Esophagus (tissue), 2 donors: ENCODE data around the gene MEG3. TPM values are rescaled to one million over a fixed set of nuclear protein-coding genes. Genes with fewer than 3 reads are reported as not detected.

ENCODE experiments used
- H3K27ac ChIP-seq, 2 donors: one replicate each; pipeline ENCODE4 v1.5.1; 2013; ENCODE audit warnings: low read depth in 2 of 2, mild to moderate bottlenecking in 2 of 2, inconsistent platforms in 1 of 2, low read length in 1 of 2, moderate library complexity in 1 of 2
- H3K27me3 ChIP-seq, 2 donors: one replicate each; pipeline ENCODE4 v1.6.1; 2013; ENCODE audit warnings: low read length in 2 of 2, control low read depth in 1 of 2, mild to moderate bottlenecking in 1 of 2; ENCODE audit not compliant: insufficient read depth in 2 of 2, control insufficient read depth in 1 of 2
- H3K36me3 ChIP-seq, 2 donors: one replicate each; pipeline ENCODE4 v1.6.1; 2013; ENCODE audit warnings: low read length in 1 of 2; ENCODE audit not compliant: control insufficient read depth in 2 of 2, insufficient read depth in 2 of 2
- H3K4me1 ChIP-seq, 2 donors: one replicate each; pipeline ENCODE4 v1.6.1; 2013; ENCODE audit warnings: low read length in 1 of 2; ENCODE audit not compliant: control insufficient read depth in 2 of 2, insufficient read depth in 2 of 2
- H3K4me3 ChIP-seq, 2 donors: one replicate each; pipeline ENCODE4 v1.5.1; 2013; ENCODE audit warnings: low read length in 2 of 2, mild to moderate bottlenecking in 2 of 2, low read depth in 1 of 2, moderate library complexity in 1 of 2
- H3K9me3 ChIP-seq, 2 donors: one replicate each; pipeline ENCODE4 v1.6.1; 2013; ENCODE audit warnings: mild to moderate bottlenecking in 2 of 2, low read depth in 1 of 2, low read length in 1 of 2, moderate library complexity in 1 of 2; ENCODE audit not compliant: control insufficient read depth in 2 of 2, insufficient read depth in 1 of 2
- WGBS, 2 donors: extraction: QIAGEN DNeasy Blood & Tissue Kit; methylation state at CpG; one replicate each; pipeline ENCODE4 v1.1.7; 2013; 5-methylcytosine and 5-hydroxymethylcytosine counted together
- polyA plus RNA-seq, 2 donors: library from polyadenylated mRNA; stranded (reverse); fragments of 200-250 nt; gene quantifications; one replicate each; pipeline ENCODE4 v1.2.3, GENCODE V29; 2013
- donor health status: healthy with polysubstance abuse.
- donor health status: Bipolar disorder and iron deficiency.

Gene MEG3
- polyA plus RNA-seq, 2 donors: 9.7 to 13.9 TPM

DNA sequence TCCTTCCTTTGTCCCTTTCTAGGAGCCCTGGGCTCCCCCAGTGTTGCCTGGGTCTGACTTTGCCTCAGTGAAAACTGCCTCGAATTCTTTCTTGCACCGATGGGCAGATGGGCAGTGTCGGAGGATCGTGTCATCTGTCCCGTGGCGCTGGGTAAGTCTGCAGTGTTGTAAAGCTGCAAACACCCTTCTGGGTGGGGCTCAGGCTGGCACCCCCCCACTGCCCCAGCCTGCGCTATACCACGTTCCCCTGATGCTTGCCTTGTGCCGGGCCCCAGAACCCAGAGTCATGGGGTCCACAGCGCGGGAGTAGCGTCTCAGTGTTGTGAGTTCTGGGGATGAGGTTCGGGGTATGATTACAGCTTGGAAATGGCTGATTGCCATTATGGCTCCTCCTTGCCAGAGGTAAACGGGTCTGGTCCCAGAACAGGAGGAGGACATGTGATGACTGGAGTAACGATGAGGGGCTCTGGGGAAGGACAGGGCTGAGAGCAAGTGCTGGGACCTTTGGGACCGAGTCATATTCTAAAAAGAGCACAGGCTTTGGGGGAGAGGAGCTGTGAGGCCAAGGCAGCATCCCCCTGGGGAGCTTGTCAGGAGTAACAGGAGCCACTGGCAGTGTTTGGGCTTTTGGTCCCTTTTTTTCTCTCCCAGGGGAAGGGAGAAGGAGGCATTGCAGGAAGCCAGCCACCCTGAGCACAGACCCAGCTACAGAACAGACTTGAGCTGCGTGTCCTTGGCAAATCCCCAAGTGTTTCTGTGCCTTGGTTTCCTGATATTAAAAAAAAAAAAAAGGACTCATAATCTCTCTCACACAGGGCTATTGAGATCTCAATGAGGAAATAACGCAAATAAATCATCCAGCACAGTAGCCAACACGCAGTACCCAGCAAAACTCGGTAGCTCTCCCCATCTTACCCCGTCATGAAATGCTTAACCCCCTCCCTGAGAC lies 73.3 kb downstream of the MEG3 start:
- H3K9me3 ChIP-seq: peaks cover 0 to 3% of the 10 kb centered on the region in 2 donors
- 59 to 62% methylated on average over 21 of the region's 21 CpGs for WGBS, 2 donors
- H3K4me1 ChIP-seq: no peaks in the 10 kb centered on the region
- H3K4me3 ChIP-seq: no peak overlapping the region
- H3K27me3 ChIP-seq: no peaks in the 10 kb centered on the region
- H3K27ac ChIP-seq: no peak overlapping the region
- no peaks in the 10 kb centered on the region for H3K36me3 ChIP-seq

DNA sequence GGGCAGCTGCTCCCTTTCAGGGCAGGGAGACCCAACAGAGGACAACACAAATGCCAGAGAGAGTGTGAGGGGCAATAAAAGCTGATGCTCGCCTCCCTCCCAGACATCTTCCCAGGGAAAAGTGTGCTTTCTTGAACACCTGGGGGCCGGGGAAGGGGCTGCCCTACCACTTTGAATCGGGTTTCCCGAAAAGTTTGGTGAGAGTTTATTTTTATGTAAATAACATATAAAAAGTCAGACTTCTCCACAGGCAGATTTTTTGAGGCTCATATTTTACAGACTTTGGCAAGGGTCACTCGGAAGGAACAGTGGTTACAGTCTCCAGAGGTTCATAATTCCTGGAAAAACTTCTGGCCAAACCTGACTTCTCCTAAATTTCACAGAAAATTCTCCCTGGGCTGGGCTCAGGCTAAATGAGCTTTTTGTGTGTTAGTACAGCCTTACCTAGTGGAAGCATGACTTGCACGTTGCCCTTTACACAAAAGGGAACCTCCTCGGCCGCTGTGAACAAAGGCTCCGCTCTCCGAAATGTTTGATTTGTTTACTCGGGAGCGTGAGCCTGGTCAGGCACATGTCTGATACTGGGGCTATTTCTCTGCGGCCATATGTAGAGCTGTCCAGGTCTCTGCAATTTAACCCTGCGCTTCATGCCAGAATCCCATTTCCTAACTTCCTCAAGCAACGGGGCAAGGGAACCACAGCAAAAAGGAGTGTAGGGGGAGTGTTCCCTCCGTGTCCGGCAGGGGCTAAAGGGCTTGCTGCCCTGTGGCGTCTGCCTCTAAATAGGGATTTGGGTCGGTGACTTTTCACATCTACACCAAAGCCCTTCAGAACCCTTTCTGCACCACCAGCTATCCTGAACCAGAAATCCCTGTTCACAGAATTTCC lies 74.2 kb downstream of the MEG3 start:
- Histone ChIP-seq H3K4me3 (no peak overlapping the region), H3K27me3 (no peaks in the 10 kb centered on the region), H3K9me3 (peaks cover 0 to 3% of the 10 kb centered on the region in 2 donors), H3K27ac (no peak overlapping the region), H3K36me3 (no peaks in the 10 kb centered on the region), H3K4me1 (no peaks in the 10 kb centered on the region)
- 18 to 31% methylated on average over 19 of the region's 19 CpGs for WGBS, 2 donors

DNA sequence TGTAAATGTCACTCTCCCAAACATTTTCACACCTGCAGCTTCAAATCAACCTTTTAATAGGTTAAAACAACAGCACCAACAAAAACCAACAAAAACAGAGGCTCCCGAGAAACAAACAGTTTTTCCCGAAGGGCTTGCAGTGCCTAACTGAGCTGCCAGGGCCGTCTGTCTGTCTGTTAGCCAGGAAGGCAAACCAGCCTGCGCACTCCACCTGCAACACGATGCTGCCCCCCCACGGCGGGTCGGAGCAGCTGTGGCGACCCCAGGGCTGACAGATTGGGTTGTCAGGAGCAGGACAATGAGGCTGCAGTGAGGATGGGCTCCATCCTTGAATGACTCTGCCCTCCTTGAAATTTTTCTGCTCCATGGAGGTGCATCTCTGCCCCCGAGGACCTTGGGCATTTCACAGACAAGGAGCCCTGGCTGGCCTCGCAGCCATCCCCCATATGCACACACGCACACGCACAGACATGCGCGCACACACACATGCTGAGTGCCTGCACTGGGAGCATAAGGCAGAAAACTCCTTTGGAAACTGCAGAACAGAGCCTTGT lies 75.0 kb downstream of the MEG3 start:
- Histone ChIP-seq H3K4me1 (no peaks in the 10 kb centered on the region), H3K9me3 (peaks cover 0 to 3% of the 10 kb centered on the region in 2 donors), H3K36me3 (no peaks in the 10 kb centered on the region), H3K4me3 (no peak overlapping the region), H3K27ac (no peak overlapping the region), H3K27me3 (no peaks in the 10 kb centered on the region)
- WGBS, 2 donors: 52 to 56% methylated on average over 15 of the region's 15 CpGs

DNA sequence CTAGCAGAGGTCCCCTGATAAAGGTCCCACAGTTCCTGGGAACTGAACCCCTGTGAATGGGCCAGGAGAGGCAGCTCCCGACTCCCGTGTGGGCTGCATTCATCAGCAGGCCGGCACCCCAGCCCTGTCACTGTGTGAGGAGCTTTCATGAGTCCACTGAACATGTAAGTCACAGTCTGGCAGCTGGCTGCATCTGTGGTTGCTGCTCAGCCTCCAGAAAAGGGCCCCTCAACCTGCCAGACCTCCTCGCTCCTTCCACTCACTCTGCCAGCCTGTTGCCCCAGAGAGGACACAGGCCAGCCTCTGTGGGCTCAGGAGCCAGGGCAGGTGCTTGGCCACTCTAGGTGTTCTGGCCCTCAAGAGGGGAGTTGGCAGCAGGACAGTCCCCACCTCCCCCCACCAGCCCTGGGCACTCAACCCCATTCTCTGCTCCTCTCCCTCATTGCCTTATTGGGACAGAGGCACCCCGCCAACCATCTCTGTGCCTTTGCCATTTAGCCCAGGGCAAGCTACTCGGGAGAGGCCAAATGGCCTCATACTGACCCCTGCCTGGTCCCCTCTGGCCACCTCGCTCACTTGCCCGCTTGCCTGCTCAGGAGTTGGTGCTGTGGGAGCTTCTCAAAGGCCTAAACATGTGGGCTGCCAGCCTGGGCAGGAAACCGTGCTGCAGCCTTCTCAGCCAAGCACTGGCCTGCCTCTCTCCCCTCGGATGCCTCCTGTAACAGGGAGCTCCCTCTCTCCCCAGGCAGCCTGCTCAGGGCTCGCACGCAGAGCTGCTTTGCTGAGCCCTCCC lies 75.7 kb downstream of the MEG3 start:
- no peak overlapping the region for H3K27ac ChIP-seq
- peaks cover 0 to 3% of the 10 kb centered on the region in 2 donors for H3K9me3 ChIP-seq
- H3K4me1 ChIP-seq: no peaks in the 10 kb centered on the region
- H3K27me3 ChIP-seq: no peaks in the 10 kb centered on the region
- H3K36me3 ChIP-seq: no peaks in the 10 kb centered on the region
- 70 to 81% methylated on average over 12 of the region's 12 CpGs for WGBS, 2 donors
- no peak overlapping the region for H3K4me3 ChIP-seq

DNA sequence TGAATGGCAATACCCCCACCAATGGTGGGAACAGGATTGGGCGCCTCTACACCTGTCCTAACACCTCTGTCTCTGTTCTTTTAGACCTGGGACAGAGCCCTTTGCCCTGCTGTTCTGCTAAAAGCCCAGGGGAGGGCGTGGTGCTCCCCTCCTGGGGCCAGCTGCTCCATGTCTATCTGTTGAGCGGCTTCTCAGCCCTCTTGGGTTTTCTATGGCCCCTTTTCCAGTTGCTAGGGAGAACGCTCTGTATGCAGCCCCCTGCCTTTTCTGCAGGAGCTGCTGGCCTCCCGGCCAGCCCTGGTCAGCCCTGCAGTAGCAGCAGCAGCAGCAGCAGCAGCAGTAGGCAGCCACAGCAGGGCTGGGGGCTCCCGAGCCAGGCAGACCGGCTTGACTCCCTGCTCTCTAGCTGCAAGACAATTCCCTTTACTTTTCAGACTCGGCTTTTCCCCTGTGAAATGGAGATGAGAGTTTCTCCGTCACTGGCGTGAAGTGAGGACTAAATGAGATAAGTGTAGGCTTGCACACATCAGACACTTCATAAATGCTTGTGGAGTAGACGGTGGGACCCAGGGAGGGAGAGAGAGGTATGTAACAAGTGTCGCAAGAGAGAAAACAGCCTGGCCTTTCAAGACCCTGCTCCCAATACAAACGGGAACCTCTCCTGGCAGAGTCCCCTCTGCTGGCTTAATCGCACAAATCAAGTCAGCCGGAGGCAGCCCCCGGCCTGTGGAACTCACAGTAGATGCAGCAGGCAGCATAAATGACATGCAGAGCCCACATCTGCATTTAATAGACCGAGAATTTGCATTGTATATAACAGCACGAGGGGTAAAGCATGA lies 76.6 kb downstream of the MEG3 start:
- 79% methylated on average over 18 of the region's 18 CpGs for WGBS, 2 donors
- no peaks in the 10 kb centered on the region for H3K4me1 ChIP-seq
- no peaks in the 10 kb centered on the region for H3K27me3 ChIP-seq
- H3K36me3 ChIP-seq: no peaks in the 10 kb centered on the region
- H3K4me3 ChIP-seq: no peak overlapping the region
- H3K9me3 ChIP-seq: peaks cover 0 to 3% of the 10 kb centered on the region in 2 donors
- no peak overlapping the region for H3K27ac ChIP-seq

DNA sequence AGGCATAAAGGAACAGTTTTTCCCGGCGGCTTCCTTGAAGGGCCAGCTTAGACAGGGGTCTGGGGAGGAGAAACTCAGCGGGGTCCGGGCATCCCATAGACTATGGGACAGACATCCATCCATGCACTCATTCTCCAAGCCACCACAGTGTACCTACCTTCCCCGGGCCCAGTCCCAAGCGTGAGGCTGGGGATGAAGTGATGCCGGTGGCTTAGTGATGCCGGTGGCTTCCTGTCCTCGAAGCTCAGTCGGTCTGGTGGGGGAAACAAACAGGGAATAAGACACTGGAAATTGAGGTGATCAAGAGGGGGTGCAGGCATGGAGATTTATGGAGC lies 77.2 kb downstream of the MEG3 start:
- H3K9me3 ChIP-seq: peaks cover 0 to 3% of the 10 kb centered on the region in 2 donors
- no peaks in the 10 kb centered on the region for H3K4me1 ChIP-seq
- no peak overlapping the region for H3K4me3 ChIP-seq
- WGBS, 2 donors: 82 to 86% methylated on average over 10 of the region's 10 CpGs
- H3K27me3 ChIP-seq: no peaks in the 10 kb centered on the region
- H3K36me3 ChIP-seq: no peaks in the 10 kb centered on the region
- no peak overlapping the region for H3K27ac ChIP-seq

DNA sequence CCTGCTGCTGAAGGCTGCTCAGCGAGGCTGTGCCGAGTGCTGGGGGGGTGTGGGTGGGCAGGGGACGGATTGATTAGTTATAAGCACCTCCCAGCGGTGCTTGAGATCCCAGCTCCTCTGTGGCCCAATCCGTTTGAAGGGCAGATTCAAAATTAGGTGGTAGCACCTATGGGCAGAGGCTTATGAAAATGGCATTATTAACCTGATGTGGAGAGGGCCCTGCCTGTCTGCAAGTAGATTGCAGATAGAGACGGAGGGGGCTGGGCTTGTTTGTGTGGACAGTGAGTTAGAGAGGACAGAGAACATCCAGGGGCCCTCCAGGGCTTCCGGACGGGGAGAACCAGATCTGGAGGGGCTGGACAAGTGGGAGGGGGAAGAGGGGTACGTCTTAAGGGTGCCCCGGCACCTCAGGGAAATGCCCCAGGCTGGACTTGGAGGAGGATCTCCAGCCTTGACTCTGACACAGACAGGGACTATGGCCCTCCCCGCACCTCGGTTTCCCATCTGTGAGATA lies 77.8 kb downstream of the MEG3 start, which contains the start of gene RTL1:
TSS of gene RTL1 (minus strand) at position 51 of the 514 bp plus-strand sequence. CDS start 18,934 bp downstream, outside the sequence.
- Histone ChIP-seq H3K4me1 (no peaks in the 10 kb centered on the region), H3K27me3 (no peaks in the 10 kb centered on the region), H3K36me3 (no peaks in the 10 kb centered on the region), H3K4me3 (no peak within 1 kb of the TSS), H3K9me3 (peaks cover 0 to 3% of the 10 kb centered on the region in 2 donors), H3K27ac (no peak within 1 kb of the TSS)
- WGBS, 2 donors: 67 to 72% methylated on average over 12 of the region's 12 CpGs

DNA sequence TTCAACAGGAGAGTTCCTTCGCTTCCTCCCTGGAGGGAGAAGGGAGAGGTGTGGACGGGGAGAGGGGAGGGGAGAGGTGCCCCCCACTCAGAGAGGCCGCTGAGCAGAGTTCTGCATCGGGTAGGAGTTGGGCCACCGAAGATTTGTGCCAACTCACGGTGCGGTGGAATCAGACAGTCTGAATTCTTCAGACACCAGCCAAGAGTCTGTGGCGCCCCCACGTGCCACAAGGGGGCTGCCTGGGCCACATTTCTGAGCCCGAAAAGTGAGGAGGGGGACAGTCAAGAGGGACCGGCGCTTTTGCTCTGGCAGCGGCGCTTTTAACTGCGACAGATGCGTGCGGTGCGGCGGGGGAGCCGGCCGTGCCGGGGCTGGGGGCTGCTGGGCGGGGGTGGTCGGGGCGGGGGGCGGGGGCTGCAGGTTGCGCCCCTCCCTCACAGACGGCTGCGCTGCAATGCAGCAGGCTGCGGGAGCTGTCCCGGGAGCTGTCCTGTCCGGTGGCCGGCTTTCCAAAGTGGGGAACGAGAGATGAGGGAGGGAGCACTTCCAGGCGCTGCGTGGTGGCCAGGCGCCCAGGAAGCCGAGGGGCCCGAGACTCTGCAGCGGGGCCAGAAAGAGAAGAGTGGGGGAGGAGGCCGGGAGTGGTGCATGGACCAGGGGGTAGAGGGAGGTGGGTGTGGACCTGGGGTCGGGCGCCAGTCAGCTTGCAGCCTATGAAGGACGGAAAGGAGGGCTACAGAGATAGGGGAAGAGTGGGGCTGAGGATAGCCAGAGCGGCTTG lies 78.6 kb downstream of the MEG3 start:
- Histone ChIP-seq H3K27me3 (no peaks in the 10 kb centered on the region), H3K36me3 (no peaks in the 10 kb centered on the region), H3K27ac (no peak overlapping the region), H3K4me3 (no peak overlapping the region), H3K4me1 (no peaks in the 10 kb centered on the region), H3K9me3 (peaks cover 0 to 3% of the 10 kb centered on the region in 2 donors)
- 40 to 42% methylated on average over 37 to 45 of the region's 45 CpGs for WGBS, 2 donors
